SJSA1 (cell line): Measurements from ENCODE around the gene PASD1. TPM values are rescaled to one million over a fixed set of nuclear protein-coding genes. Genes with fewer than 3 reads are reported as not detected.
A peak's percentile ranks its signal among the peaks of the same experiment; 100 is the strongest.

Experiments used
- DNase-seq, 2 experiments: peaks; one replicate each; pipeline ENCODE4 v3.0.0-alpha.2; 2015 to 2020; ENCODE audit warnings: low spot score in 2 of 2, low read depth in 1 of 2
- H3K27ac ChIP-seq: fragments of 250-450 bp; sonication (Bioruptor Pico); 2 replicates; pipeline ENCODE4 v1.5.1; 2020; ENCODE audit warnings: mild to moderate bottlenecking, moderate library complexity
- H3K27me3 ChIP-seq: fragments of 250-450 bp; sonication (Bioruptor Pico); replicated peaks from 2 replicates; pipeline ENCODE4 v1.5.1; 2020; ENCODE audit warnings: mild to moderate bottlenecking, moderate library complexity
- H3K36me3 ChIP-seq: fragments of 250-450 bp; sonication (Bioruptor Pico); 2 replicates; pipeline ENCODE4 v1.5.1; 2020; ENCODE audit warnings: mild to moderate bottlenecking
- H3K4me1 ChIP-seq: fragments of 250-450 bp; sonication (Bioruptor Pico); replicated peaks from 2 replicates; pipeline ENCODE4 v1.6.1; 2021; ENCODE audit warnings: mild to moderate bottlenecking
- H3K4me3 ChIP-seq: fragments of 250-450 bp; sonication (Bioruptor Pico); 2 replicates; pipeline ENCODE4 v1.5.1; 2020; ENCODE audit warnings: mild to moderate bottlenecking
- H3K9me3 ChIP-seq: fragments of 250-450 bp; sonication (Bioruptor Pico); replicated peaks from 2 replicates; pipeline ENCODE4 v1.5.1; 2020; ENCODE audit warnings: mild to moderate bottlenecking
- total RNA-seq: library from RNA; depleted of rRNA; stranded (reverse); fragments of >200 nt; shearing (Covaris generic); gene quantifications from 2 replicates; pipeline ENCODE4 v1.2.3, GENCODE V29; 2014

Gene PASD1
- total RNA-seq, 1 experiment from 2014 or later: not detected

DNA sequence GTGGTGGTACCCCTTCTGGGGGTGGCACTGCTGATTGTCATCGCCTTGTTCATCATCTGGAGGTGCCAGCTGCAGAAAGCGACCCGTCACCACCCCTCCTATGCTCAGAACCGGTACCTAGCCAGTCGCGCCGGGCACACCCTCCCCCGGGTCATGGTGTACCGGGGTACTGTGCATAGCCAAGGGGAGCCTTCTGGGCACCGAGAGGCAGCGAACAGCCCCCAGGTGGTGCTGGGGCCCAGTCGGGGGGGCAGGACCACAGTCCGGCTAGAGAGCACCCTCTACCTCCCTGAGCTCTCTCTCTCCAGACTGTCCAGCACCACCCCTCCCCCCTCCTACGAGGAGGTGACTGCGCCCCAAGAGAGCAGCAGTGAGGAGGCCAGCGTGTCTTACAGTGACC, 137.1 kb downstream of the PASD1 start:
- DNase-seq: no peak
- no peaks in the 10 kb centered on the region for H3K36me3 ChIP-seq
- no peaks in the 10 kb centered on the region for H3K27me3 ChIP-seq
- no peak overlapping the region for H3K4me3 ChIP-seq
- no peaks in the 10 kb centered on the region for H3K9me3 ChIP-seq
- no peaks in the 10 kb centered on the region for H3K4me1 ChIP-seq
- H3K27ac ChIP-seq: no peak overlapping the region

DNA sequence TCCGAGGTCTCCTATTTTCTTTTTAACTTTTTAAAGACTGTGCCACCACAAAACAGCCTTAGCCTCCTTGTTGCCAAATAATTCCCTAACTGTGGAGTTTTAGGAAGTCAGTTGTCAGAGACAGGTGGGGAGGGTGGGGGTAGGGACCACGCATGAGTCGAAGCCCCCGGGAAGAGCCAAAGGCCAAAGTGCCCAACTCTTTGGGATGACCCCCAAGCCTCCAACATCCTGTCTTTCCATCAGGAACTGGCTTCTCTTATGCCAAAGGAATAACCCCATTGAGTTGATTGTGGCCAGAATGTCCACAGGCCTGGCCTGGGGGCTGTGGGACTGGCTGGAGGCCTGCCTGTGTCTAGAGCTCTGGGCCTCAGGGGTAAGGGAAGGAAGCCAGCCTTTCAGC, 137.6 kb downstream of the PASD1 start:
- Histone ChIP-seq H3K4me3 (no peak overlapping the region), H3K27ac (no peak overlapping the region), H3K4me1 (no peaks in the 10 kb centered on the region), H3K36me3 (no peaks in the 10 kb centered on the region), H3K27me3 (no peaks in the 10 kb centered on the region), H3K9me3 (no peaks in the 10 kb centered on the region)
- no peak for DNase-seq

DNA sequence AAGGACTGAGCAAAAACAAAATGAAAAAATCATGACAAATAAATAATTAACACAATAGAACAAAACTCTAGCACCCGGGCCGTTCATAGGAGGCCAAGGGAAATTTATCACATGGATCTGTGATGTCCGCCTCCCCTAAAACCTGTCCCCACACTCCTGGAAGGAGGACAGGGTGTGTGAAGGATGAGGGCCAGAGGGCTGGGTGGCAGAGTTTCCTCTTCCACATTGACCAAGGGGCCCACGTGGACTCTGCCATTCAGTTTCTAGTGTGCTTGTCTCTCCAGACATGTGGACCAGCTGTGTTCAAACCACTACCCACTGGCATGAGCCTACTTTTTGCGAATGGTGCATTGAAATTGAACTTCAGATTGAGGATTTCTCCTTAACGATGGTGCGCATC, 138.1 kb downstream of the PASD1 start:
- no peak for DNase-seq
- Histone ChIP-seq H3K36me3 (no peaks in the 10 kb centered on the region), H3K9me3 (no peaks in the 10 kb centered on the region), H3K27ac (no peak overlapping the region), H3K4me3 (no peak overlapping the region), H3K27me3 (no peaks in the 10 kb centered on the region), H3K4me1 (no peaks in the 10 kb centered on the region)

DNA sequence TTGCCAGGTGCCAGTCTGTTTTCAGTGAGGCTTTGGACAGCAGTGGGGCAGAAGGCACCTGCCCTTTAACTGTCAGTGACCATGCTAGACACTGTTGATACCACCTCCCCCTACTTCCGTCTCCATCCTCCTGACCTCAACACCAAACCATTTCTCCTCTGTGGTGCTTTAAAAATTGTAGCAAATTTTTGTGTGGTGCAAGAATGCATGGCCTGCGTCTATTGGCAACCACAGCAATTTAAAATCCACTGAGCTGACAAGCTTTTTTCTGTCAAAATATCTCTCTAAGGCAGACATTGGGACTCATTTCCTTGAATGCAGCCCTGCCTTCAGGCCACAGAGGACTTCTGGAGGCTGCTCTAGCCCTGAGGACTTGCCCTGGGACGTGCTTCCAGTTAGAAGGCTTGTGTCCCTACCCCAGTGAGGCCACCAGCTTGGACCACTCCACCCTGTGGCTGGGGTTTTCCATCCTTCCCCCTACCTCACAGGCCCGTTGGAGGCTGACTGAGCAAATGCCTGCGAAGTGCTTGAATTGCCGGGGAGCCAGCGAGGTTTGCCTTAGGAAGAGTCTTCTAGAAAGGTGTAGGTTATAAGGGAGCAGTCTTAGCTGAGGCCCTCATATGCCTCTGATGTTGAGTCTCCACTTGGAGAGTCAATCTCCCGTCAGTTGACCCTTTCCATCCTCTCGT, 138.7 kb downstream of the PASD1 start:
- Histone ChIP-seq H3K27ac (no peak overlapping the region), H3K9me3 (no peaks in the 10 kb centered on the region), H3K27me3 (no peaks in the 10 kb centered on the region), H3K36me3 (no peaks in the 10 kb centered on the region), H3K4me3 (no peak overlapping the region), H3K4me1 (no peaks in the 10 kb centered on the region)
- no peak for DNase-seq

DNA sequence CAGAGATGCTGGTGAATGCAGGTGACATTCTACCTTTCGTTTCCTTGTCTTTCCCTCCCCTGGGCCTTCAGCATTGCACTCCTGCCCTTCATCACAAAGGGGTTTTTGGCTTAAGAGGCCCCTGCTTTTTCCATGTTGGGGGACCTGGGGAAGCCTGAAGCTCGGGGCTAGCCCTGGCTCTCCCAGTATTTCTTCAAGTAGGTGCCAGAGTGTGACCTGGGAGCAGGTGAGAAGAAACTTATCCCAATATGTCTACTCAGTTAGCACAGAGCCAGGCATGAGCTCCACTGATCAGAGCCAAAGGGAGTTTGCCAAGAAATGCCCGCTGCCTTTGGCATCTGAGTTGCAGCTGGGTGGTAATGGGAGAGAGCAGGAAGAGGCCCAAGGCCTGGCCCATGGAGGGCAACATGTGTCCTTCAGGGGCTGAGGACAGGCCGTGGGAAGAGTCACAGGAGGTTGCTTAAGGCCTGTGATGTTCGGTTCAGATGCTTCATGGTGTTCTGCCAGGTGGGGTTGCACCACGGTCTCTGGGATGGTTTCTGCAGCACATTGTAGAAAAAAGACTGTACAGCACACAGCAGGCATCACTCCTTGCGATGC, 139.4 kb downstream of the PASD1 start:
- Histone ChIP-seq H3K4me1 (no peaks in the 10 kb centered on the region), H3K27ac (no peak overlapping the region), H3K9me3 (no peaks in the 10 kb centered on the region), H3K36me3 (no peaks in the 10 kb centered on the region), H3K4me3 (no peak overlapping the region), H3K27me3 (no peaks in the 10 kb centered on the region)
- DNase-seq: no peak

DNA sequence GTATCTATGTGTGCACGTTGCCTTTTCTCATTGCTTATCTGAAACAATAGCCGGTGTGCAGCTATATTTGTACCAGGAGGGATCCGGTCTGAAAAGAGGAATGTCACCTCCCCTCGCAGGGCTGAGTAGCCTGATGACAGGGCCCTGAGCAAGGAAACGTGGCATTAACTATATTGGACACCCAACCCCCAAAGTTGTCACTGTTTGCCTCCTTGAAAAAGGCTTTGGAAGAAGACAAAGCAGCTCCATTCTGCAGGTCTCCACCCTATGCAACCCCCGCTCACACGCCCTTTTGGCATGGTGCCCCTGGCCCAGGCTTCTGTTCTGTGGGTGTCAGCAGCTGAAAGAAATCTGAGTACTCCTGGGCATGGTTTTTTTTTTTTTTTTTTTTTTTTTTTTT, 140.0 kb downstream of the PASD1 start:
- H3K36me3 ChIP-seq: no peaks in the 10 kb centered on the region
- no peak for DNase-seq
- H3K4me3 ChIP-seq: no peak overlapping the region
- no peaks in the 10 kb centered on the region for H3K4me1 ChIP-seq
- H3K27me3 ChIP-seq: no peaks in the 10 kb centered on the region
- H3K27ac ChIP-seq: no peak overlapping the region
- H3K9me3 ChIP-seq: no peaks in the 10 kb centered on the region

DNA sequence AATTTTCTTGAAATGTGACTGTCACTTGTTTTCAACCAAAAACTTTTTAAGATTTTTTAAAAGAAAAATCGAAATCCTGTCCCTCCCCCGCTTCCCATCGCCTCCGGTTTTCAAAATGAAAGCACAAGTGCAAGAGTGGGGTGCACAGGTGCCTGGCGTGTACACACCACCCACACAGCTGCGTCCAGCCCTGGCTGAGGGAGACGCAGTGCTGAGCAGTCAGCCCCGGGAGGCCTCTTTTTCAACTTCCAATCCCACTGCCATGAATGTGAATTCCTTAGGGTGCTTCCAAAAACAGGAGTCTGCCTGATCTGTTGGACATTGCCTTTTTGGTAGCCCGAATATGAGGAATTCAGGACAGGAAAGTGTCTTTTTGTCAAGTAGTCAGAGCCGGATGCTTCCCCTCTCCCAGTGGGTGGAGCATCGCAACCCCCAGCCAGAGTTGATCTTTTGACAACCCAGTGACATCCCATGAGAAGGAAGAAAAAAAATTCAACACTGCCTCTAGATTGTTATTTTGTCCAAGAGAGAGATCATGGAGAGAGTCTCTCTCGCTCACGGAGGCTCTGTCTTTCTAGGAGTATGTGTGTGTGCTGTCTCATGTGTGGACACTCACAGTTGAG, 140.7 kb downstream of the PASD1 start:
- Histone ChIP-seq H3K4me1 (no peaks in the 10 kb centered on the region), H3K9me3 (no peaks in the 10 kb centered on the region), H3K27me3 (no peaks in the 10 kb centered on the region), H3K4me3 (no peak overlapping the region), H3K27ac (no peak overlapping the region), H3K36me3 (no peaks in the 10 kb centered on the region)
- DNase-seq: no peak

DNA sequence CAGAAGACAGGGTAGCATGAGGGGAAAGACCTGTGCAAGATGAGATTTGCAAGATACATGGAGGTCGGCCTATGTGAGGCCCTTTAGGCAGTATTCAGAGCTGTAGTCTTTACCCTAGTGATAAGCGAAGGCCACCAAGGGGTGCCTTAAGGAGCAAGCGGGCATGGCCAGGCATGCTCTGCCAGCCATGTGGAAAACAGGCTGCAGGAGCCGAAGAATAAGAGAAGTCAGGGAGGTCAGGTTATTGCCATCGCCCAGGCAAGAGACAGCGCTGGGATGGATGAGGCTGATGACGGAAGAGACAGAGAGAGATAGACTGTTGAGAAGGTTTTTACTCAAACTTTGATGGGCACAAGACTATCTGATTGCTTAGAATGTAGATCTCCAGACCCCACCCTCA, 145.3 kb downstream of the PASD1 start:
- DNase-seq: no peak
- H3K9me3 ChIP-seq: no peaks in the 10 kb centered on the region
- H3K27me3 ChIP-seq: no peaks in the 10 kb centered on the region
- H3K4me1 ChIP-seq: no peaks in the 10 kb centered on the region
- H3K27ac ChIP-seq: no peak overlapping the region
- no peaks in the 10 kb centered on the region for H3K36me3 ChIP-seq
- no peak overlapping the region for H3K4me3 ChIP-seq

DNA sequence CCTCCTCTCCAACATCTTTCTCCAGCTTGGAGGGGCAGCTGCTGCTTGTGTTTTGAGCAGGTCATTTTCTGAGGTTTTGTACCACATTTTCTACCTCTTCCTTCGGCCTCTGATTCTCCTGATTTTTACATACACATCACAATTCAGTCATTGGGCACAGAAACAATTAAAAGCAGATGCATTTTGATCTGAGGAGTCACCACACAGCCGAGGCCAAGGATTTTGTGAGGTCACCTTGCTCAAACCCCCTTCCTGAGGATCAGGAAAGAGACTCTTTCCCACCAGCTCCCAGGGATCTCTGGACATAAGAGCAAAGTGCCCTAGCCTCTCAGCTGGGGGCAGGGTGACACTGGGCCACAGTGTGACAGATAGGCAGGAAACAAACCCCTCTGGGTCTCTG, 147.0 kb downstream of the PASD1 start:
- no peak for DNase-seq
- no peaks in the 10 kb centered on the region for H3K9me3 ChIP-seq

DNA sequence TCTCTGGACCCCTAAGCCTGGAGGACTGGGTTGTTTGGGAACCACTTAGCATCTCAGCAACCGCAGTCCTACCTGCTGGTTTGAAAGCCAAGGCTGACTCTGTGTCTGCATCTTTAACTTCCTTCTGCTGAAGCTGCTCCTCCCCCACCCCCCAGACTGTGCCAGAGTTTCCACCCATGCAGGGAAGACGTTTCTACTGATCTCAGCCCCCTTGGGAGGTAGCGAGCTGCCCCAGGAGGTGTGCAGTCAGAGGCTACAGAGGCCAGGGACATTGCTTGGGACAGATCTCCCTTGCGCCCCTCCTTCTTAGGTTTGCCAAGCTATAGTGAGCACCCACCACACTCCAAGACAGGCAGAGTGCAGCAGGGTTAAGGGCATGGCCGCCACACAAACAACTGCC, 147.7 kb downstream of the PASD1 start:
- Histone ChIP-seq H3K4me3 (no peak overlapping the region), H3K27me3 (no peaks in the 10 kb centered on the region), H3K27ac (no peak overlapping the region), H3K9me3 (no peaks in the 10 kb centered on the region), H3K4me1 (no peaks in the 10 kb centered on the region), H3K36me3 (no peaks in the 10 kb centered on the region)
- no peak for DNase-seq

More for the DNA sequence above, 147.0 kb downstream of the PASD1 start:
- Histone ChIP-seq H3K27me3 (no peaks in the 10 kb centered on the region), H3K4me1 (no peaks in the 10 kb centered on the region), H3K4me3 (no peak overlapping the region), H3K27ac (no peak overlapping the region), H3K36me3 (no peaks in the 10 kb centered on the region)

DNA sequence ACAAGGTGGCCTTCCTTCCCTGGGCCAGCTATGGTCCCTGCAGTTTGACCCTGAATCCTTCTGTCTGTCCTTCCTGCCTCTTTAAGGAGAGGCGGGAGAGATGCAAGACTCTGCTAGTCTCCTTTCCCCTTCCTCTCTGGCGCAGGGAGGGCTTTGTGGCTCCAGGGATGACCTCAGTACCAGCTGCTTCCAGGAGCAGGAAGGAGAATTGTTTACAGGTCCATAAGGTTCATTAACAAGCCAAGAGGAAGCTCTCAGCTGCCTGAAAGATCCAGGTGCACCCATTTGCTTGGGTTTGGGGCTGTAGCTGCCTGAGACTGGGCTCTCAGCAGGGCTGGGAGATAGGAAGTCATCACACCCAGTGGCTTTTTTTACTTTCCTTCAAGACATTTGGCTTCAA, 148.3 kb downstream of the PASD1 start:
- H3K4me3 ChIP-seq: no peak overlapping the region
- no peaks in the 10 kb centered on the region for H3K27me3 ChIP-seq
- DNase-seq: no peak
- no peaks in the 10 kb centered on the region for H3K36me3 ChIP-seq
- H3K27ac ChIP-seq: no peak overlapping the region
- H3K4me1 ChIP-seq: no peaks in the 10 kb centered on the region
- H3K9me3 ChIP-seq: no peaks in the 10 kb centered on the region

DNA sequence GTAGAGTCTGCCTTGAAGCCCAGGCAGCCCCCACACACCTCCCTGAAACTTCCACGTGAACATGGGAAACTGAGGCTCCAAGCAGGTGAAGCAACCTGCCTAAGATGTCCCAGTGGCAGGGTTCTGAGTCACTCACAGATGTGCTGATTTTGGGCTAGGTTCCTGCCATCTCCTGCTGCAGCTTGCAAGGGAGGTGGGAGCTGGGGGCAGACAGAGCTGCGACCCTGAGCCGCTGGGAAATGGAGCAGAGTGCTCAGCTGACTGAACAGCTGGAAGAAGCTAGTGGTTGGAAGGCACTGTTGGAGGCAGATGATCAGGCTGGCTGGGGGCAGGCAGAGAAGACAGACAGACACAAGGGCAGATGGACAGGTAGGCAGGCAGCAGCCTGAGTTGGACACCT, 148.8 kb downstream of the PASD1 start:
- Histone ChIP-seq H3K4me1 (no peaks in the 10 kb centered on the region), H3K27ac (no peak overlapping the region), H3K36me3 (no peaks in the 10 kb centered on the region), H3K27me3 (no peaks in the 10 kb centered on the region), H3K4me3 (no peak overlapping the region), H3K9me3 (no peaks in the 10 kb centered on the region)
- DNase-seq: no peak

DNA sequence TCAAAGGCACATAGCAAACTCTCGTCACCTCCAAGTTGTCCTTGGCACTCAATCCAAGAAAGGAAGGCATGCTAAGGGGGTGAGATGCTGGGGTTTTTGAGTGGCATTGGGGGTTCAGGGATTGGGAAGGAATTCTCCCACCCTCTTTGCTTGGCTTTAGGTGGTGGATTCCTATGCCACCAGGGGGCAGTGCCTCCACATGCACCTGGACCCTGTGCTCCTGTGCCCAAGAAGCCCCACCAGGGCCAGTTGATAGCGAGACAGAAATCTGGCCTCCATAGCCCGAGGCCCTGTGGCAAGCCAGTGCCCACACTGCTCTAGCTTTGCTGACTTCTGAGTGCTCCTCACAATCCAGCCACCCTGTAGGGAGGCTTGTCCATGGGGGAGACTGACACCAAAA, 150.4 kb downstream of the PASD1 start:
- H3K27ac ChIP-seq: no peak overlapping the region
- H3K27me3 ChIP-seq: no peaks in the 10 kb centered on the region
- no peaks in the 10 kb centered on the region for H3K4me1 ChIP-seq
- no peaks in the 10 kb centered on the region for H3K36me3 ChIP-seq
- no peaks in the 10 kb centered on the region for H3K9me3 ChIP-seq
- peak in 1 of 2 experiments; percentile 4 for DNase-seq
- no peak overlapping the region for H3K4me3 ChIP-seq

DNA sequence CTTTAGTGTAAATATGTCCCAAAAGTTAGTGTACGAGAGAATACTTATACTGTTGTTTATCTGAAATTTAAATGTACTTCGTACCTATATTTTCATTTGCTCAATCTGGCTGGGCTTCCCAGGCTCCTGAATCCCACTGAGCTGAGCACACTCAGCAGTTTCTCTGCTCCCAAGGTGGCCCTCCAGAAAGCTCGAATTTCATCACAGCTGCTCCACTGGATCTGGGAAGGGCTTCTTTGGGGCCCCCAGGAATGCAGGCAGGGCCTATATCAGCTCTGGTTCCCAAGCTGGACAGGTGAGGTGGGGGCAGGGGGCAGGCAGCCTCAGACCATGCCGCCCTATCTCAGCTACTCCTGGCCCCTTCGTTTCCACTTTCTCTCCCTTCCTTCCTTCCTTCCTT, 150.9 kb downstream of the PASD1 start:
- no peak for DNase-seq
- Histone ChIP-seq H3K27me3 (no peaks in the 10 kb centered on the region), H3K36me3 (no peaks in the 10 kb centered on the region), H3K4me3 (no peak overlapping the region), H3K9me3 (no peaks in the 10 kb centered on the region), H3K4me1 (no peaks in the 10 kb centered on the region), H3K27ac (no peak overlapping the region)
